Erythroblast (primary cell): Measurements from ENCODE around the gene PARP12.

Experiments used
- GATA1 ChIP-seq: IDR thresholded peaks from 2 replicates; pipeline ENCODE4 v1.6.1; 2011; ENCODE audit warnings: low read depth, mild to moderate bottlenecking, control low read depth, low read length, moderate library complexity
- POLR2A ChIP-seq: IDR thresholded peaks from 2 replicates; pipeline ENCODE4 v1.6.1; 2011; ENCODE audit warnings: mild to moderate bottlenecking, low read length

- TF ChIP-seq POLR2A: no peak
- no peak for TF ChIP-seq GATA1
Observed at GRCh38 chr7:140033036-140033435, 29.7 kb downstream of the PARP12 start.
